GM12878 (cell line): ENCODE results near the gene ENPP1. TPM values are rescaled to one million over a fixed set of nuclear protein-coding genes. Genes with fewer than 3 reads are reported as not detected.

Experiments
- ATAC-seq: fragments of 200-7000 bp; cut with Tn5 transposase; 3 replicates; pipeline ENCODE4 v1.9.1; 2020; ENCODE audit warnings: mild to moderate bottlenecking, moderate library complexity
- BruUV-seq: library from RNA; stranded (reverse); fragments of 400-500 nt; replicated peaks from 2 replicates; lab custom pipeline; 2021; lab: Mats Ljungman, UMichigan
- CTCF ChIA-PET: fragments of 300-600 bp; sonication (Branson Sonifier 250); formaldehyde crosslinking; extraction: SDS; loops from one replicate; lab custom pipeline; 2021; ENCODE audit warnings: inconsistent platforms; lab: Yijun Ruan, JAX
- POLR2A ChIA-PET: fragments of 350-600 bp; formaldehyde crosslinking; extraction: SDS; loops from one replicate; lab custom pipeline; 2021; ENCODE audit warnings: inconsistent platforms; lab: Charles Lee
- RAD21 ChIA-PET: fragments of 300-600 bp; sonication (Branson Sonifier 250); formaldehyde crosslinking; loops from one replicate; lab custom pipeline; 2023; ENCODE audit warnings: antibody characterized with exemption; ENCODE audit not compliant: unreplicated experiment; lab: Charles Lee
- SMC1A ChIA-PET: fragments of 300-600 bp; sonication (Branson Sonifier 250); formaldehyde crosslinking; loops from one replicate; lab custom pipeline; 2023; ENCODE audit not compliant: unreplicated experiment, uncharacterized antibody; lab: Charles Lee
- DNase-seq: peaks from one replicate; pipeline ENCODE4 v3.0.0-alpha.2; 2011; ENCODE audit warnings: low read depth, low spot score
- FAIRE-seq: peaks from 3 replicates; lab custom pipeline; 2011; peaks lifted over from hg19 to GRCh38; lab: Jason Lieb, UNC
- H2AFZ ChIP-seq: 2 replicates; pipeline ENCODE4 v1.6.0; 2011; ENCODE audit warnings: low read depth, low read length, control low read depth; ENCODE audit not compliant: control insufficient read depth
- H3K27ac ChIP-seq: 2 replicates; pipeline ENCODE4 v1.5.1; 2011; ENCODE audit warnings: control low read depth; ENCODE audit not compliant: control insufficient read depth, insufficient read depth
- H3K27me3 ChIP-seq, 2 experiments: replicated peaks in 1 of 2; 2 replicates each; pipeline versions ENCODE4 v1.6.0 to v1.6.1; 2011; ENCODE audit warnings: low read length in 1 of 2; ENCODE audit not compliant: control insufficient read depth in 2 of 2, insufficient read depth in 2 of 2
- H3K36me3 ChIP-seq, 2 experiments: 2 replicates each; pipeline ENCODE4 v1.5.1; 2011; ENCODE audit warnings: low read length in 1 of 2; ENCODE audit not compliant: control insufficient read depth in 2 of 2, insufficient read depth in 2 of 2
- H3K4me1 ChIP-seq: 2 replicates; pipeline ENCODE4 v1.6.1; 2011; ENCODE audit warnings: mild to moderate bottlenecking, low read length, moderate library complexity, mixed read lengths; ENCODE audit not compliant: control insufficient read depth, insufficient read depth
- H3K4me2 ChIP-seq: 2 replicates; pipeline ENCODE4 v1.6.0; 2011; ENCODE audit warnings: control low read depth; ENCODE audit not compliant: control insufficient read depth, insufficient read depth
- H3K4me3 ChIP-seq: fragments of 200-600 bp; sonication (generic); 2 replicates; pipeline ENCODE4 v1.5.1; 2016
- H3K79me2 ChIP-seq: 2 replicates; pipeline ENCODE4 v1.6.0; 2011; ENCODE audit warnings: low read length; ENCODE audit not compliant: control insufficient read depth, insufficient read depth
- H3K9ac ChIP-seq: 2 replicates; pipeline ENCODE4 v1.8.0; 2011; ENCODE audit warnings: low read length, control low read depth, mixed read lengths; ENCODE audit not compliant: control insufficient read depth, insufficient read depth
- H3K9me3 ChIP-seq: replicated peaks from 3 replicates; pipeline ENCODE4 v1.5.1; 2011; ENCODE audit warnings: mild to moderate bottlenecking, low read length; ENCODE audit not compliant: control insufficient read depth, insufficient read depth
- H4K20me1 ChIP-seq: 2 replicates; pipeline ENCODE4 v1.6.0; 2011; ENCODE audit not compliant: control insufficient read depth, insufficient read depth
- BHLHE40 ChIP-seq, 2 experiments: fragments of 450-650 bp in 1 of 2; IDR thresholded peaks; 2 replicates each; pipeline ENCODE4 v1.6.1; 2011 to 2017; ENCODE audit warnings: low read depth in 2 of 2, borderline replicate concordance in 1 of 2, improper control_type of control experiment in 1 of 2, low read length in 1 of 2, mild to moderate bottlenecking in 1 of 2
- ESRRA ChIP-seq: IDR thresholded peaks from 2 replicates; pipeline ENCODE4 v1.6.1; 2012; ENCODE audit warnings: mild to moderate bottlenecking, low read length, improper control_type of control experiment
- JUND ChIP-seq: IDR thresholded peaks from 2 replicates; pipeline ENCODE4 v1.6.1; 2012; ENCODE audit warnings: low read depth, mild to moderate bottlenecking, low read length, improper control_type of control experiment, moderate library complexity
- MEF2A ChIP-seq: IDR thresholded peaks from 2 replicates; pipeline ENCODE4 v1.6.1; 2011; ENCODE audit warnings: low read depth, mild to moderate bottlenecking, low read length, moderate library complexity; ENCODE audit not compliant: insufficient read depth
- NR2F1 ChIP-seq: fragments of 450-650 bp; conservative IDR thresholded peaks from 2 replicates; pipeline ENCODE4 v1.6.1; 2017; ENCODE audit warnings: mild to moderate bottlenecking
- RELA ChIP-seq: fragments of 450-650 bp; IDR thresholded peaks from 2 replicates; pipeline ENCODE4 v1.8.0; 2014; ENCODE audit warnings: borderline replicate concordance; ENCODE audit not compliant: partially characterized antibody
- RFX5 ChIP-seq: IDR thresholded peaks from 2 replicates; pipeline ENCODE4 v1.6.1; 2011; ENCODE audit warnings: low read depth, low read length, improper control_type of control experiment
- STAT1 ChIP-seq: fragments of 450-650 bp; conservative IDR thresholded peaks from 2 replicates; pipeline ENCODE4 v1.6.1; 2014; ENCODE audit warnings: antibody characterized with exemption, mild to moderate bottlenecking
- TAF1 ChIP-seq: IDR thresholded peaks from 2 replicates; pipeline ENCODE4 v1.6.1; 2011; ENCODE audit warnings: mild to moderate bottlenecking, low read depth, low read length, borderline replicate concordance
- WGBS: methylation state at CpG from one replicate; pipeline ENCODE4 v1.1.6; 2016; ENCODE audit warnings: low lambda C conversion rate; ENCODE audit not compliant: insufficient replicate concordance, insufficient coverage; ENCODE audit errors: missing lambda C conversion rate; 5-methylcytosine and 5-hydroxymethylcytosine counted together
- in situ Hi-C: fragments of 300-500 bp; cut with MboI; formaldehyde crosslinking; loops from 9 replicates; pipeline ENCODE4 v1.14.3; 2018; ENCODE audit warnings: mixed read lengths
- intact Hi-C: fragments of 100-400 bp; cut with micrococcal nuclease; formaldehyde crosslinking; loops from one replicate; pipeline ENCODE4 v1.14.2; 2022; ENCODE audit not compliant: unreplicated experiment
- polyA plus RNA-seq, 11 experiments: library from polyadenylated mRNA; depleted of rRNA in 4 of 11; unstranded in 6 of 11; stranded (reverse) in 5 of 11; fragments of >200 nt; fragmentation: Nextera tagmentation in 4 of 11; fragmentation: Illumina TruSeq in 1 of 11; extraction: Ambion mirVana in 4 of 11; extraction: Trizol in 1 of 11; gene quantifications; 1 replicate in 1 of 11; 2 replicates in 10 of 11; pipeline versions ENCODE4 v1.2.1 to v1.2.3, GENCODE V29; 2011 to 2016; ENCODE audit warnings: inconsistent platforms in 2 of 11, missing spikeins in 2 of 11, low read depth in 1 of 11
- total RNA-seq, 4 experiments: library from RNA; depleted of rRNA in 3 of 4; stranded (reverse); fragments of >200 nt in 3 of 4; fragmentation: Illumina TruSeq in 1 of 4; extraction: Trizol in 1 of 4; gene quantifications; 2 replicates each; pipeline versions ENCODE4 v1.2.1 to v1.2.3, GENCODE V29; 2013 to 2021
- TF ChIP-seq, protein P1 (sequence below): fragments of 450-650 bp; formaldehyde crosslinking; IDR thresholded peaks from 2 replicates; pipeline ENCODE4 v1.4.0; 2020; ENCODE audit warnings: mild to moderate bottlenecking, moderate library complexity
- TF ChIP-seq, protein P2 (sequence below): IDR thresholded peaks from 2 replicates; pipeline ENCODE4 v1.6.1; 2012; ENCODE audit warnings: low read depth, low read length, improper control_type of control experiment
- TF ChIP-seq, protein P3 (sequence below): IDR thresholded peaks from 2 replicates; pipeline ENCODE4 v1.6.1; 2012; ENCODE audit warnings: low read depth, low read length, improper control_type of control experiment

Gene ENPP1
- total and polyA plus RNA-seq, 10 of the 15 experiments (the other 5 are each of a cell fraction or from before 2014, with no cell fraction given) = 0.03 to 0.05 TPM; not detected in 8

DNA sequence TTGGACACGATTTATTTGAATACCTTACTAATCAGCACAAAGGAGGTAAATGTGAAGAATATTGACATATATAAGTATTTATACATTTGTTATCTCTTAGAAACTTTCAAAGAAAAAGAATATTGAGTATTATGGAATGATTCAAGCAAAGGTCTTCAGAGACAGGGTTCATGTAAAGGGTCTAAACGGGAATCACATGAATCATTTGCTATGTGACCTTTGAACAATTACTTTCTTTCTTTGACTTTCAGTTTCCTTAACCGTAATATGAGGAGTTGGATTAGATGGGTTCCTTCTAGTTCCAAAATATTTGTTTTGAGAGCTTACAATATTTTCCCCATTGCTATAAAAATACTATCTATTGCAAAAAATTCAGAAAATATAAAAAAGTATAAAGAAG lies 14.3 kb downstream of the ENPP1 start:
- SMC1A ChIA-PET = no interaction called here
- Histone ChIP-seq H4K20me1 (no peaks in the 10 kb centered on the region), H3K36me3 (no peaks in the 10 kb centered on the region), H3K9ac (no peak overlapping the region), H3K4me1 (no peaks in the 10 kb centered on the region), H3K27me3 (peaks cover 0 to 2% of the 10 kb centered on the region in 2 experiments; a peak in 2 of 4 replicates), H3K9me3 (no peaks in the 10 kb centered on the region), H3K4me3 (no peak overlapping the region), H2AFZ (no peak overlapping the region), H3K27ac (no peak overlapping the region), H3K79me2 (no peaks in the 10 kb centered on the region)
- BruUV-seq = no TSS peak
- CTCF ChIA-PET = no interaction called here
- RAD21 ChIA-PET = no interaction called here
- FAIRE-seq = no peak
- ATAC-seq = no peak
- intact Hi-C loops (no loop called here), in situ Hi-C loops (no loop called here)
- DNase-seq = no peak
- POLR2A ChIA-PET = no interaction called here
- WGBS = 52% methylated on average over 3 of the region's 3 CpGs
- TF ChIP-seq STAT1 (no peak), JUND (no peak)
- TF ChIP-seq, all 136 proteins: peak for 0
- H3K4me2 ChIP-seq = no peak overlapping the region

DNA sequence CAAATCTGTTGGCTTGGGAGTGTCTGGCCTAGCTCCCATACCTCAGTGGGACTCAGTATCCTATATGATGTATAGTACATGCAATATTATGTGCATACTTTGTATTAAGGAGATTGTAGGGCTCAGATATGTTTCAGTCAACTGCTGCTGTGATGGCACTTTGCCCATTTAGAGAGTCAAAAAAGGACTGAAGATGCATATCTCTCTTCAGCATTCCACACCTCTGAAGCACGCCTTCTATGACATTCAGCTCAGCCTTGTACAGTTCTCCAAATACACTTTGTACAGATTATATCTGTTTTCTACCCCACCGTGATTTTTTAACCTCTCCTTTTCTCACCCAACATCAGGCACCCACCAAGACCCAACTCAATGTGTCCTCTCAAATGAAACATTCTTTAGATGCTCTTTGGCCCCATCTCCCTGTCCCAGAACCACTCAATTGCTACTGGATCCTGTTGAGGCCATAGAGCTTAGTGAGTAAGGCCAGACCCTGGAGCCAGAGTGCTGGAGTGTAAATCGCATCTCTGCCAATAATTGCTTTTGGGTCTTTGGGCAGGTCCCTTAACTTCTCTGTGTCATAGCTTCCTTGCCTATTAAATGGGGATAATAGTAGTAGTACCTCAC lies 15.6 kb downstream of the ENPP1 start:
- peaks cover 0 to 2% of the 10 kb centered on the region in 2 experiments; a peak in 2 of 4 replicates for H3K27me3 ChIP-seq
- SMC1A ChIA-PET = no interaction called here
- H3K4me3 ChIP-seq = no peak overlapping the region
- H3K4me1 ChIP-seq = no peaks in the 10 kb centered on the region
- intact Hi-C loops (no loop called here), in situ Hi-C loops (no loop called here)
- H3K27ac ChIP-seq = no peak overlapping the region
- DNase-seq (no peak), FAIRE-seq (no peak), ATAC-seq (no peak)
- no peaks in the 10 kb centered on the region for H4K20me1 ChIP-seq
- no peak overlapping the region for H2AFZ ChIP-seq
- no peak overlapping the region for H3K4me2 ChIP-seq
- no TSS peak for BruUV-seq
- POLR2A ChIA-PET = no interaction called here
- H3K36me3 ChIP-seq = no peaks in the 10 kb centered on the region
- H3K9me3 ChIP-seq = no peaks in the 10 kb centered on the region
- 45% methylated on average over 3 of the region's 3 CpGs for WGBS
- H3K79me2 ChIP-seq = no peaks in the 10 kb centered on the region
- RAD21 ChIA-PET = no interaction called here
- CTCF ChIA-PET = no interaction called here
- no peak overlapping the region for H3K9ac ChIP-seq
- TF ChIP-seq ESRRA = no peak
- TF ChIP-seq, protein P1, sequence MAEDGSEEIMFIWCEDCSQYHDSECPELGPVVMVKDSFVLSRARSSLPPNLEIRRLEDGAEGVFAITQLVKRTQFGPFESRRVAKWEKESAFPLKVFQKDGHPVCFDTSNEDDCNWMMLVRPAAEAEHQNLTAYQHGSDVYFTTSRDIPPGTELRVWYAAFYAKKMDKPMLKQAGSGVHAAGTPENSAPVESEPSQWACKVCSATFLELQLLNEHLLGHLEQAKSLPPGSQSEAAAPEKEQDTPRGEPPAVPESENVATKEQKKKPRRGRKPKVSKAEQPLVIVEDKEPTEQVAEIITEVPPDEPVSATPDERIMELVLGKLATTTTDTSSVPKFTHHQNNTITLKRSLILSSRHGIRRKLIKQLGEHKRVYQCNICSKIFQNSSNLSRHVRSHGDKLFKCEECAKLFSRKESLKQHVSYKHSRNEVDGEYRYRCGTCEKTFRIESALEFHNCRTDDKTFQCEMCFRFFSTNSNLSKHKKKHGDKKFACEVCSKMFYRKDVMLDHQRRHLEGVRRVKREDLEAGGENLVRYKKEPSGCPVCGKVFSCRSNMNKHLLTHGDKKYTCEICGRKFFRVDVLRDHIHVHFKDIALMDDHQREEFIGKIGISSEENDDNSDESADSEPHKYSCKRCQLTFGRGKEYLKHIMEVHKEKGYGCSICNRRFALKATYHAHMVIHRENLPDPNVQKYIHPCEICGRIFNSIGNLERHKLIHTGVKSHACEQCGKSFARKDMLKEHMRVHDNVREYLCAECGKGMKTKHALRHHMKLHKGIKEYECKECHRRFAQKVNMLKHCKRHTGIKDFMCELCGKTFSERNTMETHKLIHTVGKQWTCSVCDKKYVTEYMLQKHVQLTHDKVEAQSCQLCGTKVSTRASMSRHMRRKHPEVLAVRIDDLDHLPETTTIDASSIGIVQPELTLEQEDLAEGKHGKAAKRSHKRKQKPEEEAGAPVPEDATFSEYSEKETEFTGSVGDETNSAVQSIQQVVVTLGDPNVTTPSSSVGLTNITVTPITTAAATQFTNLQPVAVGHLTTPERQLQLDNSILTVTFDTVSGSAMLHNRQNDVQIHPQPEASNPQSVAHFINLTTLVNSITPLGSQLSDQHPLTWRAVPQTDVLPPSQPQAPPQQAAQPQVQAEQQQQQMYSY = no peak
- no peak for TF ChIP-seq NR2F1
- TF ChIP-seq, protein P2, sequence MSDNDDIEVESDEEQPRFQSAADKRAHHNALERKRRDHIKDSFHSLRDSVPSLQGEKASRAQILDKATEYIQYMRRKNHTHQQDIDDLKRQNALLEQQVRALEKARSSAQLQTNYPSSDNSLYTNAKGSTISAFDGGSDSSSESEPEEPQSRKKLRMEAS = no peak
- TF ChIP-seq, protein P3, sequence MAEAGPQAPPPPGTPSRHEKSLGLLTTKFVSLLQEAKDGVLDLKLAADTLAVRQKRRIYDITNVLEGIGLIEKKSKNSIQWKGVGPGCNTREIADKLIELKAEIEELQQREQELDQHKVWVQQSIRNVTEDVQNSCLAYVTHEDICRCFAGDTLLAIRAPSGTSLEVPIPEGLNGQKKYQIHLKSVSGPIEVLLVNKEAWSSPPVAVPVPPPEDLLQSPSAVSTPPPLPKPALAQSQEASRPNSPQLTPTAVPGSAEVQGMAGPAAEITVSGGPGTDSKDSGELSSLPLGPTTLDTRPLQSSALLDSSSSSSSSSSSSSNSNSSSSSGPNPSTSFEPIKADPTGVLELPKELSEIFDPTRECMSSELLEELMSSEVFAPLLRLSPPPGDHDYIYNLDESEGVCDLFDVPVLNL = no peak
- TF ChIP-seq RELA = no peak
- TF ChIP-seq MEF2A = no peak
- TF ChIP-seq RFX5 = no peak
- no peak for TF ChIP-seq STAT1
- TF ChIP-seq BHLHE40 (IDR thresholded peaks at IDR 0.05; ENCODE audit: borderline replicate concordance in 1 of 2, low read depth in 2 of 2, low read length in 1 of 2) = no peak
- TF ChIP-seq TAF1 = no peak
